GM23248 (cell line): ENCODE measurements around the gene SUPV3L1.

Experiments
- EZH2 ChIP-seq: fragments of 200-600 bp; sonication (generic); IDR thresholded peaks from 2 replicates; pipeline ENCODE4 v1.6.1; 2018; ENCODE audit warnings: antibody characterized with exemption, mild to moderate bottlenecking; ENCODE audit not compliant: insufficient read depth, poor library complexity, severe bottlenecking
- EZH2phosphoT487 ChIP-seq: fragments of 200-600 bp; sonication (generic); IDR thresholded peaks from 2 replicates; pipeline ENCODE4 v1.6.1; 2018; ENCODE audit warnings: antibody characterized with exemption, moderate library complexity, mild to moderate bottlenecking, low read depth; ENCODE audit not compliant: insufficient read depth

DNA sequence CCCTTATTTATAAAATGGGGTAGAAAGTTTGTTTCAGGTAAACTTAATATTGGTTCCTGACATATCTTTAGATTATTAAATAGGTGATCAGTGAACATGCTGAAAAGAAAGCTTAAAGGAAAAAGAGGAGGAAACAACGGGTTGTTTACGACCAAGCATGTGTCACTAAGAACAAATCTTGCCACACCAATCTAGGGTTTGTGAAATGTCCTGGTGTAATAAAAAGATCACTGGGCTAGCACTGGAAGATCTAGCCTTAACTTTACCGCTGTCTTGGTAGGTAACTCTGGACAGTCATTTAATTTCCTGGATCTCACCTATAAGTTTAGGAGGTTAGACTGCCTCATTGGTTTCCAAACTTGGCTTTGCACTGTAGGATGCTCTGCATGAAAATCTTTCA lies 37.1 kb upstream of the SUPV3L1 start:
- TF ChIP-seq EZH2phosphoT487 (no peak), EZH2 (no peak)
